NCI-H1092 treated with DMSO at 0.1 percent for 48 hours (cell line): ENCODE data around the gene RAD21L1.
"Not testable (repeated sequence)": the region's sequence is repeated elsewhere in the genome, so short reads cannot be mapped to it uniquely, and the experiment has no call there.

Experiments
- DNase-seq: peaks from one replicate; lab custom pipeline; 2025; lab: John Stamatoyannopoulos, UW

The RAD21L1 gene

DNA sequence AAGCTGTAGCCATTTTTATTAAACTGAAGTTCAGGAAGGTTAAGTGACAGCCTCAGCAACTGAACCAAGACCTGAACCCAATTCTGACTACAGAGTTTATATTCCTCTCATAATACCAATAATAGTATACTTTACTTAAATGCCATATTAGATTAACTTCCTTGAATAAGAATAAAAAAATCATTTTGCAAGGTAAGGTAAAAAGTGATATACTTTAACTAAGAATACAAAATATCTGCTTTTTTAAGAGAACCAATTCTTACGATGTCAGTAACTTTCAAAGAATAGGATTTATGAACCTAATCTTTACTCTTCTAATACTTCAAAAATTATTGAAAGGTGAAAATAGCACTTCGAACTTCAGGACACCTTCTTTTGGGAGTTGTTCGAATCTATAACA is 3.7 kb downstream of the RAD21L1 start:
- DNase-seq = no peak

DNA sequence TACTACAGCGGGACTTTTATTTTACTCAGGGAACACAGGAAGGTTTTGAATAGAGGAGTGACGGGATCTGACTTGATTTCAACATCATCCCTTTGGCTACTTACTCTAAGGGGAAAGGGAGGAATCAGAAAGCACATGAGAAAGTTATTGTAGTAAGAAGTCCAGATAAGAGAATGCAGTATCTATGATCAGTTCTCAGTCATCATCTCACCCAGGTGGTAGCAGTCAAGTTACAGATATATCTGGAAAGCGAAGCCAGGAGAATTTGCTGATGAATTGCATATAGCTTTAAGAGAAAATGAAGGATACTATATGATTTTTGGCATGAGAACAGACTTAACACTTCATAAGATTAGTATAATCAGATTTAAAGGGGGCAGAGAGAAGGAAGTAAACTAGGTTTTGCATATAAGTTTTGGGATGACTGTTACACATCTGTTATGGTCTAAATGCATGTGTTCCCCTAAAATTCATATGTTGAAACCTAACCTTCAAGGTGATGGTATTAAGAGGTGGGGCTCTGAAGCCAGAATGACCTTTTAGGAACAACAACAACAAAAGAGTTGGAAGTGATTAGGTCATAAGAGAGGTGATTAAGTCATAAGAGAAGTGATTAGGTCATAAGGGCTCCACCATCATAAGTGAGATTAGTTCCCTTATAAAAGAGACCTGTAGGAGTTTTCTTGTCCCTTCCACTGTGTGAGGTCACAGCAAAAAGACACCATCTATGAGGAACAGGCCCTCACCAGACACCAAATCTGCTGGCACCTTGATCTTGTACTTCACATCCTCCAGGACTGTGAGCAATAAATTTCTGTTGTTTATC is 6.7 kb downstream of the RAD21L1 start:
- DNase-seq = no peak

GRCh38 chr20:1240549-1240948 is 14.7 kb downstream of the RAD21L1 start:
- no peak for DNase-seq

- DNase-seq = no peak
Measured at GRCh38 chr20:1241456-1241855, 15.6 kb downstream of the RAD21L1 start.

GRCh38 chr20:1242099-1242498 is 16.3 kb downstream of the RAD21L1 start:
- no peak for DNase-seq

- DNase-seq = no peak
Measured at GRCh38 chr20:1242530-1242929, 16.7 kb downstream of the RAD21L1 start.

GRCh38 chr20:1245578-1245977 is 19.7 kb downstream of the RAD21L1 start:
- no peak for DNase-seq

DNA sequence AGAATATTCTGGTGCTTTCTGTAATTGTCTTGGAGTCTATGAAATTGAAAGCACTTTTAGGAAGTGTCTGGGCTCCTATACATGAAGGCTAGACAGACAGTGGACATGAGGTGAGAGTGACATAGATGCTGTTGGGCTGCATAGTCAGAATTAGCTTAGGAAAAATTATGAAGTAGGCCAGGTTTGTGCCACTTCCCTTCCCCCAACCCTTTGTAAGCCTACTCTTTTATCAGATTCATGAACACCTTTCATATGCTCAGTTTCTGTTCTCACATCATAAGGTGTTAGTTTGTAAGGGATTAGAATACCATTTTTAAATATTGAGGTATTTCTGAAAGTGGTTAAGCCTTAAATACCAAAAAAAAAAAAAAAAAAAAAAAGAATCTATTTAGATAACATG is 21.8 kb downstream of the RAD21L1 start:
- no peak for DNase-seq

- not testable (repeated sequence) for DNase-seq
Measured at GRCh38 chr20:1250282-1250681, 24.4 kb downstream of the RAD21L1 start.

DNA sequence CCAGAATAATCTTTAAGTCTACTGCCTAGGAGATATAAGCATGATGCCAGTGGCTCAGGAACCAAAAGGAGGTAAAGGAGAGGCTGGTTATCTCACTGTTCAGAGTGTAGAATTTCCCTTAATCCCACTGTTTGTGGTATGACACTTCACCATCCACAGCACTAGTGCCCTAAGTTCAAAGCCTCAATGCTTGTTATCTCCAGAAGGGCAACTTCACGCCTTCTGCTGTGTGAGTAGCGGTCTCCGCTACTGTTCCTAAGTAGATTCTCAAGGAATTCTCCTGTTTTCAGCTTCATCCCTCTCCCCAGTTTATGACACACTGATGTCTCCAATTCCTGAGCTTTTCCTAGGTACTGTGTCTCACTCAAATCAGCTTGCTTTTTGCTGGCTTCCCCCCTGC is 26.6 kb downstream of the RAD21L1 start:
- DNase-seq = no peak

GRCh38 chr20:1254254-1254653 is 28.4 kb downstream of the RAD21L1 start:
- DNase-seq = no peak

DNA sequence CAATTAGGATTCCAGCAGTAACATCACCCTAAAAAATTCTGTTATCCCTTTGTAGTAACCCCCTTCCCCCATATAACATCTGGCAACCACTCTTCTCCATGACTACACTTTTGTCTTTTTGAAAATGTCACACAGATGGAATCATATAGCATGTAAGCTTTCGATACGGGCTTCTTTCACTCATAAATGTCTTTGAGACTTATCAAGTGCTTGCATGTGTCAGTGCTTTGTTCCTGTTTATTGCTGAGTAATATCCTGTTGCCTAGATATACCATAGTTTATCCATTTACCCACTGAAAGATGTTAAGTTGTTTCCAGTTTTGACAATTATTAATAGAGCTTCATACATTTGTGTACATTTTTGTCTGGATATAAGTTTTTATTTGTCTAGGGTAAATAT is 29.8 kb downstream of the RAD21L1 start:
- DNase-seq = no peak

- no peak for DNase-seq
Measured at GRCh38 chr20:1263853-1264252, 38.0 kb downstream of the RAD21L1 start.

- DNase-seq = no peak
Measured at GRCh38 chr20:1264727-1265126, 38.9 kb downstream of the RAD21L1 start.

DNA sequence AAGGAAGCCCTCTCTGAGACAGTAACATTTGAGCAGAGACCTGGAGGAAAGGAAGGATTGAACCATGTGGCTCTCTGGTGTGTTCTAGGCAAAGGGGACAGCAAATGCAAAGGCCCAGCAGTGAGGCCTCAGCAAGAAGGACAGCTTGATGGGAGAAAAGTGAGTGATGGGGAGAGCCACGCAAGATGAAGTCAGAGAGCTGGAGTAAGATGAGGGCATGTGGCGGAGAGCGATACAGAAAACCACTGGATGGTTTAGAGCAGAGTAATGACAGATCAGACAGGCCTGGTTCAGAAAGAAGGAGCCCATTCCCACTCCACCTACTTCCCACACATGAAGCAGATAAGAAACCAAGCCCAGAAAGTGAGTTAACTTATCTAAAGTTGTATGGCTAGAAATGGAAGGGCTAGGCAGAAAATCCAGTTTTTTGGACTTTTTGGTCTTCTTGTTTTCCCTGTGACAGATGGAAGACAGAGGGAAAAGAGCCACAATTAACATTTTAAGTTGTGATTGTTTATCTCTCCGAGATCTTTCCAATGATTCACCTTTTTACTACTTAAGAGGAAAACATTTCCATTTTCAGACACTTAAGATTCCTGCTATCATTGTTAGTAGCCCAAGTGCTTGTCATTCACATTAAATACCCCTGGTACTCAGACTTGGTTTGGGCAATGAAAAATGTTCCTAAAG is 39.5 kb downstream of the RAD21L1 start:
- DNase-seq = no peak

DNA sequence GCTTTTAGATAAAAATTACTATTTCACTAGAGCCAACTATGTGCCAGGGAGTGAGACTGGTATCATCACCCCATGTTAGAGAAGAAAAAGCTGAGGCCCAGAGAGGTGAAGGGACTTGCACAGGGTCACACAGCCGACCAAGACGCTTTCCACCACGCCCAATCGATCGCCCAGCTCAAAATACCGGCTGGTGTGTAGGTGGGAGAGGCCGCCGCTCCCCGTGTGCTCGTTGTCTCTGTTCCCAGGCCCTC is 40.0 kb downstream of the RAD21L1 start:
- DNase-seq = no peak

DNA sequence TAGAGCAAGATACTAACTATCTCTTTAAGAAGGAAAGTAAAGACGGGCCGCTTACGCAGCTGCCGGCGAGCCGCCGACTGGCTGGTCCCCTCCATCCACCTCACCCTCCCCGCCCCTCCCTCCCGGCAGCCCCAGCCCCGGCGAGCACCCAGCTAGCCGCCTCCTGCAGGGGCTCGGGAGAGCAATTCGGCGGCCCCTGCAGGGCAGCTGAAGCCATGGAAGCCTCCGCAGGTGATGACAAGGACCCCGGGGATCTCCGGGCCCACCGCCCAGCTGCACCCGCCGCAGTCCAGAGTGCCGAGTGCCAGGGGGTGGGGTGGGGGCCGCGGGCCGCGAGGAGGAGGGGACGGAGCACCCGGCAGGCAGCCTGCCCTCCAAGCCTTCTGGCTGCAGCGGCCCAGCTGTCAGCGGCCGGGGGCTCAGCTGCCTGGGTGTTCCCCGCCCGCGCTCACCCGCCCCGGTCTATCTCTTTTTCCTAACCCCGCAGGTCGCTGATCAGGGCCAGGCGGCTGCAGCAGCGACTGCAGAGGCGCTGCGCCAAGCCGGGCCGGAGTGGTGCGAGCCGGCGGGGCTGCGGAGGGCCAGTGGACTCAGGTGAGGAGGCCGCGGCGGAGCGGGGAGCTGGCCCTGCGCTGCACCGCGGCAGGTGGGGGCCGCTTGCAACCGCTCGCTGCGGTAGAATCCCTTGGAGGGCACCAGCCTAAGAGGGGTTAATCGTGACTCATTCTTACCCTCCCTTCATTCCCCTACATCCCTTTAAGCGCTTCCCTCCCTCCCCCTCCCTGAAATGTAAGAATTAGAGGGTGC is 40.5 kb downstream of the RAD21L1 start, which contains the start of gene SNPH:
Gene SNPH (plus strand): TSS at position 128 of the 807 bp plus-strand sequence. CDS start 29,946 bp downstream, outside the sequence.
- DNase-seq = peak; percentile 61

- DNase-seq = no peak
Measured at GRCh38 chr20:1267161-1267560, 41.3 kb downstream of the RAD21L1 start.

GRCh38 chr20:1267809-1268374 is 42.0 kb downstream of the RAD21L1 start:
- no peak for DNase-seq

GRCh38 chr20:1269235-1269634 is 43.4 kb downstream of the RAD21L1 start:
- no peak for DNase-seq

DNA sequence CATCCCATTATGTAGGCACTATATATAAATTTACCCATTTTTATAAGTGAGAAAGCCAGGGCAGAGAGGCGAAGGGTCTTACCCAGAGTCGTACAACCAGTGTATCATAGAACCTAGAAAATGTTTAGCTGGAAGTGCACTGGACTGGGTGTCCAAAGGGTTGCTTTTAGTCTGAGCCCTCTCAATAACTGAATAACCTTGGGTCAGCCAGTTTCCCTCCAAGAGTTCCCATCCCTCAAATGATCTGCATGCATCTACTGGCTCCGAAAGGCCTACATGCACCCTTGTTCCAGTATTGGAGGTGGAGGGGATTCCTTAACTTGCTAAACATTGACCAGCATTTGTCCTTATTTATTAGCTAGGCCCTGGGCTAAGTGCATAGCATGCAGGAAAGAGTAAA is 44.0 kb downstream of the RAD21L1 start:
- DNase-seq = no peak

- DNase-seq = peak; percentile 10
Measured at GRCh38 chr20:1272368-1273100, 46.7 kb downstream of the RAD21L1 start.
